Loucy (cell line): ENCODE data around the gene MALRD1.

Experiments used
- EZH2phosphoT487 ChIP-seq: fragments of 200-600 bp; IDR thresholded peaks from 2 replicates; pipeline ENCODE4 v1.6.1; 2018; ENCODE audit warnings: antibody characterized with exemption, mild to moderate bottlenecking, moderate library complexity, borderline replicate concordance
- TF ChIP-seq, protein P1 (sequence below): fragments of 200-600 bp; sonication (generic); conservative IDR thresholded peaks from 2 replicates; pipeline ENCODE4 v1.5.1; 2014; ENCODE audit warnings: mild to moderate bottlenecking, antibody characterized with exemption, low read length

DNA sequence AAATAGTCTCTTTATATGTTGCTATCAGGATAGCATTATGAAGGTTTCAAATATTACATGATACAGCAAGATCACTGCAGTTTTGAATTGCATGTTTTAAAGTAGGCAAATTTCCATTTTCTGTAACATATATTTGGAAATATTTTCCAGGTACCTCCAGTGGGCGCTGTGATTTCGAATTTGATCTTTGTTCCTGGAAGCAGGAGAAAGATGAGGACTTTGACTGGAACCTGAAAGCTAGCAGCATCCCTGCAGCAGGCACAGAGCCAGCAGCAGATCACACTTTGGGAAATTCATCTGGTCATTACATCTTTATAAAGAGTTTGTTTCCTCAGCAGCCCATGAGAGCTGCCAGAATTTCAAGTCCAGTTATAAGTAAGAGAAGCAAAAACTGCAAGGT, 299.0 kb downstream of the MALRD1 start:
- TF ChIP-seq, protein P1, sequence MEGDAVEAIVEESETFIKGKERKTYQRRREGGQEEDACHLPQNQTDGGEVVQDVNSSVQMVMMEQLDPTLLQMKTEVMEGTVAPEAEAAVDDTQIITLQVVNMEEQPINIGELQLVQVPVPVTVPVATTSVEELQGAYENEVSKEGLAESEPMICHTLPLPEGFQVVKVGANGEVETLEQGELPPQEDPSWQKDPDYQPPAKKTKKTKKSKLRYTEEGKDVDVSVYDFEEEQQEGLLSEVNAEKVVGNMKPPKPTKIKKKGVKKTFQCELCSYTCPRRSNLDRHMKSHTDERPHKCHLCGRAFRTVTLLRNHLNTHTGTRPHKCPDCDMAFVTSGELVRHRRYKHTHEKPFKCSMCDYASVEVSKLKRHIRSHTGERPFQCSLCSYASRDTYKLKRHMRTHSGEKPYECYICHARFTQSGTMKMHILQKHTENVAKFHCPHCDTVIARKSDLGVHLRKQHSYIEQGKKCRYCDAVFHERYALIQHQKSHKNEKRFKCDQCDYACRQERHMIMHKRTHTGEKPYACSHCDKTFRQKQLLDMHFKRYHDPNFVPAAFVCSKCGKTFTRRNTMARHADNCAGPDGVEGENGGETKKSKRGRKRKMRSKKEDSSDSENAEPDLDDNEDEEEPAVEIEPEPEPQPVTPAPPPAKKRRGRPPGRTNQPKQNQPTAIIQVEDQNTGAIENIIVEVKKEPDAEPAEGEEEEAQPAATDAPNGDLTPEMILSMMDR = 0 out of 2 replicates have a peak, but pooled peaks have one; percentile 16
- no peak for TF ChIP-seq EZH2phosphoT487
